RWPE2 (cell line): ENCODE data around the gene ANXA1.

ENCODE experiments used
- ATAC-seq: fragments of 200-7000 bp; cut with Tn5 transposase; 3 replicates; pipeline ENCODE4 v1.9.1; 2021; ENCODE audit warnings: low read depth
- DNase-seq: peaks from one replicate; pipeline ENCODE4 v3.0.0-alpha.2; 2020; ENCODE audit warnings: low spot score
- H3K27ac ChIP-seq: fragments of 450-650 bp; 2 replicates; pipeline ENCODE4 v1.5.1; 2017; ENCODE audit warnings: mild to moderate bottlenecking; ENCODE audit not compliant: poor library complexity, severe bottlenecking
- H3K27me3 ChIP-seq: fragments of 250-450 bp; sonication (Bioruptor Pico); 2 replicates; pipeline ENCODE4 v1.5.1; 2021; ENCODE audit warnings: mild to moderate bottlenecking, moderate library complexity; ENCODE audit not compliant: insufficient read depth, poor library complexity, severe bottlenecking
- H3K36me3 ChIP-seq: fragments of 250-450 bp; sonication (Bioruptor Pico); 2 replicates; pipeline ENCODE4 v1.5.1; 2020; ENCODE audit warnings: low read depth, mild to moderate bottlenecking, moderate library complexity
- H3K4me1 ChIP-seq: fragments of 250-450 bp; sonication (Bioruptor Pico); 2 replicates; pipeline ENCODE4 v1.5.1; 2021; ENCODE audit warnings: mild to moderate bottlenecking, moderate library complexity; ENCODE audit not compliant: insufficient read depth, poor library complexity, severe bottlenecking
- H3K4me3 ChIP-seq: fragments of 250-450 bp; sonication (Bioruptor Pico); 2 replicates; pipeline ENCODE4 v1.5.1; 2021; ENCODE audit warnings: mild to moderate bottlenecking, moderate library complexity; ENCODE audit not compliant: severe bottlenecking
- H3K9me3 ChIP-seq: fragments of 250-450 bp; sonication (Bioruptor Pico); 2 replicates; pipeline ENCODE4 v1.5.1; 2021; ENCODE audit warnings: mild to moderate bottlenecking, moderate library complexity; ENCODE audit not compliant: severe bottlenecking
- TF ChIP-seq, protein P1 (sequence below): fragments of 450-650 bp; IDR thresholded peaks from one replicate; pipeline ENCODE4 v1.5.1; 2017; ENCODE audit warnings: mild to moderate bottlenecking, moderate library complexity; ENCODE audit not compliant: poor library complexity, severe bottlenecking

The ANXA1 gene

DNA sequence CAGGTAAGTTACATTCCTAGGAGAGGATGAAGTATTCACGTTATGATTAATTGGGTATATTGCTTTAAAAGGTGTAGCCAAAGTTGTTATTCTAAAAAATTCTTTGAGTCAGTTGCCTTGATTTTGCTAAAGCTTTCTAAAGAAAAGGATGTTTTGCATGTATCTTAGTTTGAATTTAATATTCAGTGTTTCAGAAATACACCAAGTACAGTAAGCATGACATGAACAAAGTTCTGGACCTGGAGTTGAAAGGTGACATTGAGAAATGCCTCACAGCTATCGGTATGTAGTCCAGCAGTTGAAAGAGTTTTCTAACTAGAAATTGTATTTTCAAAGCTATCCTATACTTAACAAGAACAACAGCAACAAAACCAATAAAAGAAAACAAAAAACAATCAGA lies 14.2 kb downstream of the ANXA1 start:
- no peaks in the 10 kb centered on the region for H3K9me3 ChIP-seq
- H3K4me3 ChIP-seq = no peak overlapping the region
- no peaks in the 10 kb centered on the region for H3K27me3 ChIP-seq
- H3K36me3 ChIP-seq = peaks cover 100% of the 10 kb centered on the region
- ATAC-seq (no peak), DNase-seq (no peak)
- TF ChIP-seq, protein P1, sequence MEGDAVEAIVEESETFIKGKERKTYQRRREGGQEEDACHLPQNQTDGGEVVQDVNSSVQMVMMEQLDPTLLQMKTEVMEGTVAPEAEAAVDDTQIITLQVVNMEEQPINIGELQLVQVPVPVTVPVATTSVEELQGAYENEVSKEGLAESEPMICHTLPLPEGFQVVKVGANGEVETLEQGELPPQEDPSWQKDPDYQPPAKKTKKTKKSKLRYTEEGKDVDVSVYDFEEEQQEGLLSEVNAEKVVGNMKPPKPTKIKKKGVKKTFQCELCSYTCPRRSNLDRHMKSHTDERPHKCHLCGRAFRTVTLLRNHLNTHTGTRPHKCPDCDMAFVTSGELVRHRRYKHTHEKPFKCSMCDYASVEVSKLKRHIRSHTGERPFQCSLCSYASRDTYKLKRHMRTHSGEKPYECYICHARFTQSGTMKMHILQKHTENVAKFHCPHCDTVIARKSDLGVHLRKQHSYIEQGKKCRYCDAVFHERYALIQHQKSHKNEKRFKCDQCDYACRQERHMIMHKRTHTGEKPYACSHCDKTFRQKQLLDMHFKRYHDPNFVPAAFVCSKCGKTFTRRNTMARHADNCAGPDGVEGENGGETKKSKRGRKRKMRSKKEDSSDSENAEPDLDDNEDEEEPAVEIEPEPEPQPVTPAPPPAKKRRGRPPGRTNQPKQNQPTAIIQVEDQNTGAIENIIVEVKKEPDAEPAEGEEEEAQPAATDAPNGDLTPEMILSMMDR = no peak
- H3K4me1 ChIP-seq = peaks cover 2% of the 10 kb centered on the region
- no peak overlapping the region for H3K27ac ChIP-seq

- no peak for ATAC-seq
- DNase-seq = no peak
- no peak overlapping the region for H3K4me3 ChIP-seq
- H3K9me3 ChIP-seq = no peaks in the 10 kb centered on the region
- no peak overlapping the region for H3K27ac ChIP-seq
- H3K36me3 ChIP-seq = peaks cover 99% of the 10 kb centered on the region
- H3K4me1 ChIP-seq = peaks cover 2% of the 10 kb centered on the region
- H3K27me3 ChIP-seq = no peaks in the 10 kb centered on the region
- TF ChIP-seq, protein P1 = no peak
Measured at GRCh38 chr9:73166468-73166867, 14.8 kb downstream of the ANXA1 start.

- H3K36me3 ChIP-seq = peaks cover 87% of the 10 kb centered on the region
- no peaks in the 10 kb centered on the region for H3K27me3 ChIP-seq
- H3K9me3 ChIP-seq = no peaks in the 10 kb centered on the region
Measured at GRCh38 chr9:73167614-73168013, 15.9 kb downstream of the ANXA1 start.

DNA sequence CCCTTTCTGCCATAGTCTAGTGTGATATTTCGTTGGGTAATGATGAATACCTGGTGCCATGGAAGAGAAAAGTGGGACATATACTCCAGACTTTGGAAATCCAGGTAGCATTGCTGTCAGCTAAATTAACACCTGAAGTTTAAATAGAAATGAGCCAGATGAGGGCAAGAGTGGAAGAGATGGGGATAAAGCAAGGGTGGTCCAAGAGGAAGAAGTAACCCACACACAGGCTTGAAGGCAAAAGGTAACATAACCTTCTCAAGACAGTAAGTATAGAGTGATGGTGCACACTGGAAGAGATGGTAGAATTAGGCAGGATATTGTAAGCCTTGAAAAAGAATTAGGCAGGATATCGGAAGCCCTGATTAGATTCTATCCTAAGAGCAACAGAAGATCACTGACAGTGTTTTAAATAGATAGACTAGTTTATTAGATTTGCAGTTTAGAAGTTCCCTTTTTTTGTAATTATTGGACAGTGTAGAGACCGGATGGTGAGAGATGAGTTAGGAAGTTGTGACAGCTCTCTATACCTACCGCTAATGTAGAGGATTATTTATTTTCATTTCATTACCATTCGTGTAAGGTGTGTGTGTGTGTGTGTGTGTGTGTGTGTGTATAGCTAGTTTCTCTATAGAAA lies 16.8 kb downstream of the ANXA1 start:
- no peaks in the 10 kb centered on the region for H3K4me1 ChIP-seq
- H3K4me3 ChIP-seq = no peak overlapping the region
- H3K9me3 ChIP-seq = no peaks in the 10 kb centered on the region
- peaks cover 79% of the 10 kb centered on the region for H3K36me3 ChIP-seq
- TF ChIP-seq, protein P1 = no peak
- ATAC-seq (no peak; the same call in 2 of the 3 replicates), DNase-seq (no peak)
- H3K27me3 ChIP-seq = no peaks in the 10 kb centered on the region
- no peak overlapping the region for H3K27ac ChIP-seq

More at GRCh38 chr9:73167614-73168013, 15.9 kb downstream of the ANXA1 start:
- TF ChIP-seq, protein P1 = no peak
- DNase-seq (no peak), ATAC-seq (no peak)
- Histone ChIP-seq H3K4me1 (peaks cover 2% of the 10 kb centered on the region), H3K27ac (no peak overlapping the region), H3K4me3 (no peak overlapping the region)

DNA sequence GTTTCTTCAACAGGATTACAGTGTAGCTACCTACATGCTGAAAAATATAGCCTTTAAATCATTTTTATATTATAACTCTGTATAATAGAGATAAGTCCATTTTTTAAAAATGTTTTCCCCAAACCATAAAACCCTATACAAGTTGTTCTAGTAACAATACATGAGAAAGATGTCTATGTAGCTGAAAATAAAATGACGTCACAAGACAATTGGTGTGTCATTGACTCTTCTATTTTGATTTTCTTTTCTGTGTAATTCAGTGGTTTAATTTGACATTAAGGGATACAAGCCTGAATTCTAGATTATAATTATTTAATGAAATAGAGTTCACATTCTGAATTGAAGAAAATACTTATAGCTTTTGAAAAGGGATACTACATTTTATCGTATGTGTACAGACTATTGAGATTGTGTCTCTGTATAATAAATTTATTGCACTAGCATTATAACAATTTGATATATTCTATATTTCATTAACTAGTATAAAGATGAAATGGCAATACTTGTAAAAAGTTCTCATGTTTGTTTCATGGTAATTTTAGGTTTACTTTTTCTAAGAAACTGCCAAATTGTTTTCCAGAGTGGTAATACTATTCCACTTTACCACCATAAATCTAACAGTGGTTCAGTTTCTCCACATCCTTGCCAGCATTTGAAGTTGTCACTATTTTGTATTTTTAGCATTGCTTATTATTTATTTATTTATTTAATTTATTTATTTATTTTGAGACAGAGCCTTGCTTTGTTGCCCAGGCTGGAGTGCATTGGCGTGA lies 18.7 kb downstream of the ANXA1 start:
- Histone ChIP-seq H3K4me1 (no peaks in the 10 kb centered on the region), H3K27me3 (no peaks in the 10 kb centered on the region), H3K9me3 (no peaks in the 10 kb centered on the region), H3K36me3 (peaks cover 60% of the 10 kb centered on the region), H3K27ac (no peak overlapping the region), H3K4me3 (no peak overlapping the region)
- ATAC-seq = no peak
- TF ChIP-seq, protein P1 = no peak
- DNase-seq = no peak
